Upper lobe of left lung (tissue), 6 donors: ENCODE data around the gene COL18A1. TPM values are rescaled to one million over a fixed set of nuclear protein-coding genes. Genes with fewer than 3 reads are reported as not detected.
A peak's percentile ranks its signal among the peaks of the same experiment; 100 is the strongest.

ENCODE experiments used
- ATAC-seq, 2 donors: fragments of 200-7000 bp; cut with Tn5 transposase; one replicate each; pipeline ENCODE4 v1.9.1; 2022; ENCODE audit warnings: mild to moderate bottlenecking in 2 of 2, moderate library complexity in 2 of 2; ENCODE audit not compliant: low FRiP score in 2 of 2
- DNase-seq, 2 donors: peaks; one replicate each; pipeline ENCODE4 v3.0.0-alpha.2; 2019 to 2020
- H3K27ac ChIP-seq, 4 donors: fragments of 200-600 bp; sonication (generic); one replicate each; pipeline ENCODE4 v1.5.1; 2016 to 2019
- H3K27me3 ChIP-seq, 4 donors: fragments of 200-600 bp; sonication (generic); one replicate each; pipeline ENCODE4 v1.5.1; 2017 to 2019
- H3K36me3 ChIP-seq, 4 donors: fragments of 200-600 bp; sonication (generic); one replicate each; pipeline ENCODE4 v1.5.1; 2016 to 2019
- H3K4me1 ChIP-seq, 4 donors: fragments of 200-600 bp; sonication (generic); one replicate each; pipeline ENCODE4 v1.5.1; 2018 to 2019
- H3K4me3 ChIP-seq, 4 donors: fragments of 200-600 bp; sonication (generic); one replicate each; pipeline ENCODE4 v1.5.1; 2017 to 2019; ENCODE audit warnings: mild to moderate bottlenecking in 2 of 4, moderate library complexity in 1 of 4
- H3K9me3 ChIP-seq, 4 donors: fragments of 200-600 bp; sonication (generic); one replicate each; pipeline ENCODE4 v1.5.1; 2018 to 2019
- CTCF ChIP-seq, 6 experiments: fragments of 450-650 bp in 4 of 6; fragments of 200-600 bp in 2 of 6; sonication (generic) in 2 of 6; IDR thresholded peaks; one replicate each; pipeline ENCODE4 v1.5.1; 2016 to 2019; ENCODE audit warnings: antibody characterized with exemption in 6 of 6
- EP300 ChIP-seq, 4 donors: sonication (generic); formaldehyde crosslinking; IDR thresholded peaks; one replicate each; pipeline ENCODE4 v1.5.1; 2017; ENCODE audit warnings: antibody characterized with exemption in 4 of 4, control low read depth in 2 of 4
- POLR2A ChIP-seq, 4 donors: fragments of 450-650 bp; IDR thresholded peaks; one replicate each; pipeline ENCODE4 v1.5.1; 2016 to 2017; ENCODE audit warnings: antibody characterized with exemption in 4 of 4, mild to moderate bottlenecking in 2 of 4
- POLR2AphosphoS5 ChIP-seq, 2 donors: sonication (generic); formaldehyde crosslinking; IDR thresholded peaks; one replicate each; pipeline ENCODE4 v1.5.1; 2017; ENCODE audit warnings: antibody characterized with exemption in 2 of 2
- WGBS, 2 donors: methylation state at CpG; one replicate each; pipeline ENCODE4 v1.1.5; 2017 to 2018; 5-methylcytosine and 5-hydroxymethylcytosine counted together
- total RNA-seq, 6 donors: library from RNA; depleted of rRNA in 4 of 6; stranded (reverse); fragments of >200 nt in 4 of 6; gene quantifications; one replicate each; pipeline versions ENCODE4 v1.1.0 to v1.2.1, GENCODE V29; 2016 to 2021
- donor health status: DM: no; HTN: no; CAD: no; lungs with moderate emphysema.
- donor health status: DM: no; HTN: yes; CAD: no; lungs with severe emphysema.

COL18A1 gene
- total RNA-seq, 6 donors from 2014 or later: 34.5 to 138 (median 70.5) TPM

GRCh38 chr21:45413922-45414321 is 9.0 kb downstream of the COL18A1 start:
- TF ChIP-seq CTCF (IDR thresholded peaks at IDR 0.05) (no peak), EP300 (IDR thresholded peaks at IDR 0.05) (no peak), POLR2AphosphoS5 (IDR thresholded peaks at IDR 0.05) (no peak), POLR2A (IDR thresholded peaks at IDR 0.05) (no peak)
- no peak for ATAC-seq
- peak in 1 of 2 donors; percentile 47 for DNase-seq
- Histone ChIP-seq H3K9me3 (no peaks in the 10 kb centered on the region), H3K4me1 (peaks cover 0 to 11% (median 7%) of the 10 kb centered on the region in 4 donors), H3K36me3 (no peaks in the 10 kb centered on the region), H3K4me3 (no peak overlapping the region), H3K27me3 (no peaks in the 10 kb centered on the region), H3K27ac (peak overlapping the region in 1 of 4 donors; percentile 75)
- WGBS, 2 donors: 91% methylated on average over 7 of the region's 7 CpGs

DNA sequence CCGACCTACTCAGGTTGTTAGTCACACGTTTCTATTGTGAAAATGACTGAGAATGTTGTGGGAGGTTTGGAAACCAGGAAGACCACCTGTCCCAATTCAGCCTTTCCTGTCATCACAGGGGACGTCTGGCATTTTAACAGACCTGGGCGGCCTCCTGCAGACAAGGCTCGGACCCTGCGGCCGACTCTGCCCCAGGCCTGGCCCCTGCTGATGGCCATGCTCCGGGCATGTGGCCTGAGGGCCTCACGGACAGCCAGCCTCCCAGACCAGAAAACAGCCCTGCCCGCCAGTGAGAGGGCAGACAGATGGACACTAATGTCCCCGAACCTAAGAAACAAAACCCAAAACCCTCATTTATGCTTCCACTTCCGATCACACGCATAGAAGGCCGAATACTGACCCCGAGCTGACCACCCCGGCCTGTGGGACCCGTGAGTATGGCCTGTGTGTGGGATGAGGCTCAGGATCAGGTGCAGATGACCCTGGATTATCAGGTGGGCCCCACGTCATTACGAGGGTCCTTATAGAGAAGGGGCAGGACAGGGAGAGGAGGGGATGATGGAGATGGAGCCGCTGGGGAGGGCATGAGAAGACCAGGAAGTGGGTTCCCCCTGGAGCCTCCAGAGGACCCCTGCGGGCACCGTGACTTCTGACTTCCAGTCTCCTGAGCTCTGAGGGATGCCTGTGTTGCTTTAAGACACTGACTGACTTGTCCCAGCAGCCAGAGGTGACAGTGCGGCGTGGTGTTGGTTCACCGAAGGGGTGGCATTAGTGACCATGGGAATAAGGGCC is 9.6 kb downstream of the COL18A1 start:
- no peak overlapping the region for H3K4me3 ChIP-seq
- H3K4me1 ChIP-seq: peaks cover 0 to 11% (median 7%) of the 10 kb centered on the region in 4 donors
- H3K36me3 ChIP-seq: no peaks in the 10 kb centered on the region
- TF ChIP-seq POLR2AphosphoS5 (IDR thresholded peaks at IDR 0.05) (no peak), EP300 (IDR thresholded peaks at IDR 0.05) (no peak), POLR2A (IDR thresholded peaks at IDR 0.05) (no peak), CTCF (IDR thresholded peaks at IDR 0.05) (no peak)
- H3K9me3 ChIP-seq: no peaks in the 10 kb centered on the region
- WGBS, 2 donors: 90 to 93% methylated on average over 15 to 25 of the region's 25 CpGs
- no peak overlapping the region for H3K27ac ChIP-seq
- no peaks in the 10 kb centered on the region for H3K27me3 ChIP-seq
- no peak for ATAC-seq
- DNase-seq: peak in 1 of 2 donors; percentile 50

DNA sequence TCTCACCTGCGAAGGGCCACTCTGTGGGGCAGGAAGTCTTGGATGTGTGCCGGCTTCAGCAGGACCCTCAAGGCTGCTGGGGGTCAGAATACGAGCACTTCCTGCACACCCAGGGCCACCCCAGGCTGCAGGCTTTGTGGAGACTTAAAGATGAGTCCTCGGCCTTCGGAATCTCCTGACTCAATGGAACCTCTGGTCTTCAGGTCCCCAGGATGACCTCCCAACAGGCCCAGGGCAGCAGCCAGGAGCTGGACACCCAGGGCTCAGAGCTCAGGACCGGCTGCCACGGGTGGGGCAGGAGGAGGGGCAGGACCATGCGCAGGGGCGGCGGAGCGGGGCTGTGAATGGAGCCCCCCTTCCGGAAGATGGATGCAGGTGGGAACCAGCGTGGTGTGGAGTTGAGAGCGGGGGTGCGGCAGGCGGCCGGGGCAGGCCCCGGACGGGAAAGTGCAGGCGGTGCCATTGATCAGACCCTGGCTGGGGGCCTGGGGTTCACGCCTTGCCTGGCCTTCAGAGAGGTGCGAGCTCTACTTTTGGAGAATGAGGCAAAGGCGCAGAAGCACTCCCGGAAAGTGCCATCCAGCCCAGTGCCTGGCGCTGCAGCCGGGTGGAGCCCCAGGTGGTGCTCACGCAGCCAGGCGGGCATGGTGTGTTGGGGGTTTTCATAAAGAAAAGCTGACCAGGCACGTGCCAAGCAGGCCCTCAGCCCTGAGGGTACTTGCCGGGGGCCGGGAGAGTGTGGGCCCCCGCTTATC is 10.4 kb downstream of the COL18A1 start:
- no peak for ATAC-seq
- Histone ChIP-seq H3K4me1 (peaks cover 0 to 11% (median 9%) of the 10 kb centered on the region in 4 donors), H3K4me3 (no peak overlapping the region), H3K9me3 (no peaks in the 10 kb centered on the region), H3K36me3 (no peaks in the 10 kb centered on the region), H3K27ac (no peak overlapping the region), H3K27me3 (no peaks in the 10 kb centered on the region)
- peak in 1 of 2 donors; percentile 84 for DNase-seq
- TF ChIP-seq CTCF (IDR thresholded peaks at IDR 0.05) (no peak), POLR2A (IDR thresholded peaks at IDR 0.05) (no peak), POLR2AphosphoS5 (IDR thresholded peaks at IDR 0.05) (no peak), EP300 (IDR thresholded peaks at IDR 0.05) (no peak)
- WGBS, 2 donors: 90 to 98% methylated on average over 13 to 31 of the region's 32 CpGs

- H3K27ac ChIP-seq: no peak overlapping the region
- TF ChIP-seq POLR2A (IDR thresholded peaks at IDR 0.05) (no peak), POLR2AphosphoS5 (IDR thresholded peaks at IDR 0.05) (no peak), CTCF (IDR thresholded peaks at IDR 0.05) (no peak), EP300 (IDR thresholded peaks at IDR 0.05) (no peak)
- peak in 1 of 2 donors; percentile 68 for DNase-seq
- ATAC-seq: no peak
- H3K27me3 ChIP-seq: no peaks in the 10 kb centered on the region
- H3K9me3 ChIP-seq: no peaks in the 10 kb centered on the region
- WGBS, 2 donors: 90% methylated on average over 17 of the region's 25 CpGs; no CpG with 5 or more reads in 1 of the 2 donors
- H3K36me3 ChIP-seq: no peaks in the 10 kb centered on the region
- no peak overlapping the region for H3K4me3 ChIP-seq
- peaks cover under 1 to 11% (median 9%) of the 10 kb centered on the region in 4 donors for H3K4me1 ChIP-seq
These were observed 11.1 kb downstream of the COL18A1 start for GRCh38 chr21:45415943-45416611.
